Amniotic epithelial cell (primary cell): ENCODE data around the gene DTNB.
A peak's percentile ranks its signal among the peaks of the same experiment; 100 is the strongest.

ENCODE experiments used
- DNase-seq: peaks from one replicate; pipeline ENCODE4 v3.0.0-alpha.2; 2010; ENCODE audit warnings: low read depth

DTNB gene

GRCh38 chr2:25632396-25632795 is 41.0 kb downstream of the DTNB start:
- no peak for DNase-seq

DNA sequence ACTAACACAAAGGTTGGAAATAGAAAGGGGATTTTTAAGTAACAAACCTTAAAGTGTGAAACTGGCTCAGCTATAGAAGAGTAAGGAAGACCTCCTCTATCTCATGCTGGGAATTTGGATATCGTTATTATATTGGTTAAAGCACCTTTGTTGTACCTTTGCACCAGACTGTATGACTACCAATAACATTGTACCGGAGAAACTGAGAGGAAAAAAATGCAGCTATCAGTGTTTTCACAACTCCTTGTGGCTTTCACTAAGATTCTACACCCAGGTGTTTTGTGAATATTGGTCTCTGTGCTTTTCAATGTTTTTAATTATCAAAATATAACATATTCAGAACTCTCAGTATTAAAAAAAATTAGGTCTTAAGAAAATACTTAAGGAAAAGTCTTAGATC is 48.7 kb downstream of the DTNB start:
- DNase-seq = no peak

DNA sequence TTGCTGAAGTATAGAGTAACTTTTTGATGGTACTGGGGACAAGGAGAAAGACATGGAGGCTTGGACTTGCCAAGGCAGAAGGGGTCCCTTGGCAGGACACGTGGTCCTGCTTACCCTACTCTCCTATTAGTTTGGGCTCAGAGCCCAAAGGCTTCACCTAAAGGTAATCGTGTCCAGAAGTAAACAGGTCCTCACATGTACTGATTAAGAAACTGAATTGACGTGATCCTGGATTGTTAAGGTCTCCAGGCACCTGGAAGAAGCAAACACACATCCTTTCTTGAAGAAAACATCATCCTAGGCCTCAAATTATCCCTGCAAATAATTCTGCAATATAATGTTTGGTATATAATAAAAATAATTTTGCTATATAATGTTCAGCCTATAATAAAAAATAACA is 50.0 kb downstream of the DTNB start:
- DNase-seq = no peak

- DNase-seq = no peak
Measured at GRCh38 chr2:25620711-25621110, 52.7 kb downstream of the DTNB start.

DNA sequence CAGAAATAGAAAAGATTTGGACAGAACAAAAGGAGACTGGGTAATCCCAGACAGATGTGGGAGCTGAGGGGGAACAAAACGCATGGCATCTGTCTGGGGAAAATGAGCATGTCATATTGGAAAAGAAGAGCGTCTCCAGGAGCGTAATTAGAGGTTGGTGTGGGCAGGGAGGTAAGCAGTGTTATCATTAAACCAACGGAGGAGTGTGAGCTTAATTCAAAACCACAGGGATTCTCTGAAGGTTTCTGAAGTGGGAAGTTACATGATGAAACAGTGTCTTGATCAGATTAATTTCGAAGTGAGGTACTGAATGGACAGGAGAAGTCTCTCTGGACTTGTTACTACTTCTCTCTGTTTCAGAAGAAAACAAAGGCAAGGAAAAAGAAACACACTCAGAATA is 53.3 kb downstream of the DTNB start:
- peak; percentile 64 for DNase-seq

DNA sequence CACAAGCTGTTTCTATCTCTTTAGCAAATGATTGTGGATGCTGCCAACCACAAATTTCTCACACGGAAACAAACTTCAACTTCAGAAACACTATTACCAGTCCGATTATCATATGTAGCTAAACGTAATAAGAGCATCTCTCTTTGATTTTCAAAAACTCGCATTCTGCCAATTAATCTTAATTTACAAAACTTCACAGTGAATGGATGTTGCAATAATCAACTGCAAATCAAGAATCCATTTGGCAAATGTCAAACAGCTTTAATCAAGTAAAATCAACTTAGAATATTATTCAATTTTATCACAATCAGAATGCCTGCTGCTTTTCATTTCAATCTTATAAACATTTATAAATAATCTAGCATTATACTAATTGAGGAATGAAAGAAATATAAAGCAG is 54.2 kb downstream of the DTNB start:
- DNase-seq = no peak

DNA sequence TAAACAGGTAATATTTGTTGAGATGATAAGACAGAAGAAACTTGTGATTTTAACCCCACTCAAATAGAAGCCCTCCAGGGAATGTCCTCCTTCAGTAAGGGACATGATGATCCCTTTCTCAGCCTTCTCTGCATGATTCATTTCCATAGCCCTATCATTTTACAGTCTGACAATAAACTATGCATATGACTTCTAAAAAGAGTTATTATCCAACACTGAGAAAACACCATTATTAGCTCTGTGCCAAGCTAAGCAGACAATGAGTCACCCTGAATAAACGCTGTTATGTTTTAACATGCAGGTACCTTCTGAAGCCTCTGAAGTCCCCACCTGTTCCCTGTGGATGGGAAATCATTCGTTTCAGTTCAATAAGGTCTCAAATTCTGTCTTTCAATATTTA is 54.7 kb downstream of the DTNB start:
- peak; percentile 54 for DNase-seq

- peak; percentile 20 for DNase-seq
Measured at GRCh38 chr2:25617948-25618646, 55.3 kb downstream of the DTNB start.

GRCh38 chr2:25615920-25616319 is 57.5 kb downstream of the DTNB start:
- DNase-seq = no peak

DNA sequence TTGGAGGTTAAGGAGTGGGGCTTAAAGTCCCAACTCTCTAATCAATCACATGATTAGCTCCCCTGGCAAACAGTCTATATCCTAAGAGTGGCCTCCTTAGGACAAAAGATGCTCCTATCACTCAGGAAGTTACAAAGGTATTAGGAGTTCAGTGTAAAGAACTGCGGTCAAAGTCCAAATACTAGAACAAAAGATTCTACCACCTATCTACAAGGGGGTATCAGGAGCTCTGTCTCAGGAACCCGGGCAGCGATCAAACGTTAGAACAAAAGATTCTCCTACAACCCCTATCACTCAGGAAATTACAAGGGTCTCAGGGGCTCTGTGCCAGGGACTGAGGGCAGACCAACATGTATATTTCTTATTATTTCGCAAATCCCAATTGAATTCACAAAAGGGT is 58.0 kb downstream of the DTNB start:
- no peak for DNase-seq

- no peak for DNase-seq
Measured at GRCh38 chr2:25614711-25615110, 58.7 kb downstream of the DTNB start.

GRCh38 chr2:25608718-25609117 is 64.7 kb downstream of the DTNB start:
- DNase-seq = no peak

GRCh38 chr2:25606892-25607291 is 66.5 kb downstream of the DTNB start:
- DNase-seq = peak; percentile 31

GRCh38 chr2:25602333-25602723 is 71.0 kb downstream of the DTNB start:
- no peak for DNase-seq

DNA sequence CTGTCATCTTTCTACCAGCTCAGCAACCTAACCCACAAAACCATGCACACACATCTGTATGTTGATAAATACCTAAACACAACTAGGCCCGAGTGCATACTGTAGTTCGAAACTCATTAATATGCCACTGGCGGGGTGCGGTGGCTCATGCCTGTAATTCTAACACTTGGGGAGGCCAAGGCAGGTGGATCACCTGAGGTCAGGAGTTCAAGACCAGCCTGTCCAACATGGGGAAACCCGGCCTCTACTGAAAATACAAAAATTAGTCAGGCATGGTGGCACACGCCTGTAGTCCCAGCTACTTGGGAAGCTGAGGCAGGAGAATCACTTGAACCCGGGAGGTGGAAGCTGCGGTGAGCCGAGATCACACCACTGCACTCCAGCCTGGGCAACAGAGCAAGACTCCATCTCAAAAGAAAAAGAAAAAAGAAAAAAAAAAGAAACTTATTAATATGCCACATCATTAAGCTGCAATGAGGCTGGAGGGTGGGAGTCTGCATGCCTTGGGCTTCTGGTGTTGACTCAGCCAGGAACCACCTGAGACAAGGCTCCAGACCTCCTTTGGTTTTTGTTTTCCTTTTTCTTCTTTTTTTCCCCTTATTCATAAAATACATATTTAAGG is 71.6 kb downstream of the DTNB start:
- DNase-seq = peak; percentile 52

- no peak for DNase-seq
Measured at GRCh38 chr2:25598911-25599310, 74.5 kb downstream of the DTNB start.

- no peak for DNase-seq
Measured at GRCh38 chr2:25598332-25598731, 75.0 kb downstream of the DTNB start.

DNA sequence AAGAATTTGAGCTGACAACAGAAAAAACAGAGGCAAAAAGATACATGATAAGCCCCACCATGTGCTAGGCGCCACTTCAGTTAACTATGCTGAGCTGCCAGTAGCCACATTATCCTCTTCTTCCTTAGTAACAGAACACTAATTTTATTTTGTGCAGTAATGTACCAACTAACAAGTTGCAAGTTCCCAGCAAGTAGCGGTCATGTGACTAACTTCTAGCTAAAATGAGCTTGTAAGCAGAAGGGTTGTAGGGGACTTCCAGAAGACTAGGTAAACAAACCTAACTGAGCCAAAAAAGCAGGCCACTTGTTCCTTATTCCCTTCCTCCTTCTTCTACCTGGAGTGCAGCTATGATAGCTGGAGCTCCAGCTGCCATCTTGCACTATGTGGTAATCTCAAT is 75.5 kb downstream of the DTNB start:
- no peak for DNase-seq

- no peak for DNase-seq
Measured at GRCh38 chr2:25596516-25597244, 76.7 kb downstream of the DTNB start.

GRCh38 chr2:25595393-25595792 is 78.0 kb downstream of the DTNB start:
- DNase-seq = no peak

- DNase-seq = no peak
Measured at GRCh38 chr2:25594991-25595390, 78.4 kb downstream of the DTNB start.

GRCh38 chr2:25592766-25593292 is 80.5 kb downstream of the DTNB start:
- DNase-seq = no peak

DNA sequence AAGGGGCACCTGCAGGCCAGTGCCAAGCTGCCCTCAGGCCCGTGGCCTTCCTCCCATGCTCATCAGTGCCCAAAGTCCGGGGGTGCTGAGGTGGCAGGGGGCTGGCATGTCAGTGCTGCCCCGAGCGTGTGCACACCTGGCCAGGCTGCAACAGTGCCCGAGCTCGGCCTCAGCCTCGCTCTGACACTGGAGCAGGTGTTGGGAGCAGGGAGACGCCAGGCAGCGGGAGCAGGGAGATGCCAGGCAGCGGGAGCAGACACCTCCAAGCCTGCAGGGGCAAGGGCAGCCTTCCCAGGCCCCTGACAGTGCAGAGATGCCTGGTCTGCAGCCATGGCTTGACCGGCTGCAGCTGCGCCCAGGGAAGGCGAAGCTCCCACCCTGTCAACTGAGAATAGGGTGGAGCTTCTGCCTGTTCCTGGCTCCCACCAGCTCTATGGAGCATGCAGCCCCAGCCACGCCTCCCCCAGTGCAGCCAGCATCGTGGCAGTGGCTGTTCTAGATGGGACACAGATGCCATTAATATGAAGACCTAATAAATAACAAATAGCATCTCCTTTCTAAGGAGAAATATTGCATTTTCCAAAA is 82.4 kb downstream of the DTNB start:
- DNase-seq = no peak
